HG02870 (cell line): ENCODE results near the gene ZNF700.
"Not testable (repeated sequence)": the region's sequence is repeated elsewhere in the genome, so short reads cannot be mapped to it uniquely, and the experiment has no call there.

ENCODE experiments used
- ATAC-seq: cut with Tn5 transposase; IDR thresholded peaks from one replicate; pipeline ENCODE4 v1.9.1; 2021; ENCODE audit warnings: mild to moderate bottlenecking, moderate library complexity; ENCODE audit not compliant: unreplicated experiment

ZNF700 gene

GRCh38 chr19:11924886-11925650, at the start of gene ZNF700:
ZNF700 (plus strand) TSS chr19:11925107; CDS start chr19:11925211, 104 bp downstream.
- ATAC-seq, result peak; percentile 84

GRCh38 chr19:11879687-11880266, 45.1 kb upstream of the ZNF700 start:
- not testable (repeated sequence) for ATAC-seq

- no peak for ATAC-seq
Observed at GRCh38 chr19:11880598-11880997, 44.3 kb upstream of the ZNF700 start.

- ATAC-seq, result no peak
Observed at GRCh38 chr19:11881151-11881800, 43.6 kb upstream of the ZNF700 start.

GRCh38 chr19:11882606-11883005, 42.3 kb upstream of the ZNF700 start:
- no peak for ATAC-seq

GRCh38 chr19:11887234-11887610, 37.7 kb upstream of the ZNF700 start:
- ATAC-seq, result no peak

- peak; percentile 61 for ATAC-seq
Observed at GRCh38 chr19:11887611-11888531, 37.0 kb upstream of the ZNF700 start, which contains the start of gene ZNF69. ZNF69 (plus strand) TSS chr19:11887782; CDS start chr19:11887924, 142 bp downstream.

GRCh38 chr19:11889901-11890300, 35.0 kb upstream of the ZNF700 start:
- not testable (repeated sequence) for ATAC-seq

GRCh38 chr19:11890634-11891033, 34.3 kb upstream of the ZNF700 start:
- ATAC-seq, result no peak

GRCh38 chr19:11894851-11895250, 30.1 kb upstream of the ZNF700 start:
- no peak for ATAC-seq

GRCh38 chr19:11902228-11902627, 22.7 kb upstream of the ZNF700 start:
- ATAC-seq, result no peak

GRCh38 chr19:11905928-11906327, 19.0 kb upstream of the ZNF700 start:
- no peak for ATAC-seq

- ATAC-seq, result not testable (repeated sequence)
Observed at GRCh38 chr19:11911937-11912336, 13.0 kb upstream of the ZNF700 start.

GRCh38 chr19:11914417-11915051, 10.4 kb upstream of the ZNF700 start:
- not testable (repeated sequence) for ATAC-seq

GRCh38 chr19:11921852-11922495, 2.9 kb upstream of the ZNF700 start:
- ATAC-seq, result no peak

GRCh38 chr19:11925651-11926187, 812 bp downstream of the ZNF700 start:
- not testable (repeated sequence) for ATAC-seq

GRCh38 chr19:11927227-11927626, 2.3 kb downstream of the ZNF700 start:
- ATAC-seq, result no peak

GRCh38 chr19:11931051-11931450, 6.1 kb downstream of the ZNF700 start:
- ATAC-seq, result no peak

- ATAC-seq, result no peak
Observed at GRCh38 chr19:11931513-11931912, 6.6 kb downstream of the ZNF700 start.
